Measurements from ENCODE around the gene SLC35F3.

- TF ChIP-seq, protein P1, sequence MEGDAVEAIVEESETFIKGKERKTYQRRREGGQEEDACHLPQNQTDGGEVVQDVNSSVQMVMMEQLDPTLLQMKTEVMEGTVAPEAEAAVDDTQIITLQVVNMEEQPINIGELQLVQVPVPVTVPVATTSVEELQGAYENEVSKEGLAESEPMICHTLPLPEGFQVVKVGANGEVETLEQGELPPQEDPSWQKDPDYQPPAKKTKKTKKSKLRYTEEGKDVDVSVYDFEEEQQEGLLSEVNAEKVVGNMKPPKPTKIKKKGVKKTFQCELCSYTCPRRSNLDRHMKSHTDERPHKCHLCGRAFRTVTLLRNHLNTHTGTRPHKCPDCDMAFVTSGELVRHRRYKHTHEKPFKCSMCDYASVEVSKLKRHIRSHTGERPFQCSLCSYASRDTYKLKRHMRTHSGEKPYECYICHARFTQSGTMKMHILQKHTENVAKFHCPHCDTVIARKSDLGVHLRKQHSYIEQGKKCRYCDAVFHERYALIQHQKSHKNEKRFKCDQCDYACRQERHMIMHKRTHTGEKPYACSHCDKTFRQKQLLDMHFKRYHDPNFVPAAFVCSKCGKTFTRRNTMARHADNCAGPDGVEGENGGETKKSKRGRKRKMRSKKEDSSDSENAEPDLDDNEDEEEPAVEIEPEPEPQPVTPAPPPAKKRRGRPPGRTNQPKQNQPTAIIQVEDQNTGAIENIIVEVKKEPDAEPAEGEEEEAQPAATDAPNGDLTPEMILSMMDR (IDR thresholded peaks at IDR 0.05) = no peak
- TF ChIP-seq POLR2A (IDR thresholded peaks at IDR 0.05) = no peak
Observed at GRCh38 chr1:234136073-234136472, 231.6 kb downstream of the SLC35F3 start.

All from right lobe of liver (tissue), 4 donors.